ENCODE data around the gene CITED4.

CITED4 gene

GRCh38 chr1:40817791-40818263 lies 44.3 kb downstream of the CITED4 start:
- Histone ChIP-seq H3K4me3 (ENCODE audit: low read depth in 1 of 5, low read length in 5 of 5) (peak overlapping the region in 2 of 5 donors; percentile 59 to 66), H3K27me3 (ENCODE audit: control insufficient read depth in 5 of 5, insufficient read depth in 4 of 5, low read length in 5 of 5) (peaks cover 0 to 17% (median 11%) of the 10 kb centered on the region in 5 donors), H3K9me3 (ENCODE audit: control insufficient read depth in 5 of 5, low read length in 5 of 5) (no peaks in the 10 kb centered on the region), H3K36me3 (ENCODE audit: control insufficient read depth in 5 of 5, insufficient read depth in 5 of 5, low read length in 5 of 5) (no peaks in the 10 kb centered on the region), H3K27ac (ENCODE audit: low read depth, low read length) (no peak overlapping the region), H3K9ac (ENCODE audit: low read length in 5 of 5) (no peak overlapping the region), H3K4me1 (ENCODE audit: control insufficient read depth in 5 of 5, insufficient read depth in 5 of 5, low read length in 5 of 5) (peaks cover 0 to 11% (median 9%) of the 10 kb centered on the region in 5 donors)

- H3K4me3 ChIP-seq (ENCODE audit: low read depth in 1 of 5, low read length in 5 of 5): no peak overlapping the region
- H3K27me3 ChIP-seq (ENCODE audit: control insufficient read depth in 5 of 5, insufficient read depth in 4 of 5, low read length in 5 of 5): peaks cover 0 to 17% (median 11%) of the 10 kb centered on the region in 5 donors
- H3K27ac ChIP-seq (ENCODE audit: low read depth, low read length): no peak overlapping the region
- no peaks in the 10 kb centered on the region for H3K36me3 ChIP-seq (ENCODE audit: control insufficient read depth in 5 of 5, insufficient read depth in 5 of 5, low read length in 5 of 5)
- peaks cover 0 to 11% (median 9%) of the 10 kb centered on the region in 5 donors for H3K4me1 ChIP-seq (ENCODE audit: control insufficient read depth in 5 of 5, insufficient read depth in 5 of 5, low read length in 5 of 5)
- no peak overlapping the region for H3K9ac ChIP-seq (ENCODE audit: low read length in 5 of 5)
- no peaks in the 10 kb centered on the region for H3K9me3 ChIP-seq (ENCODE audit: control insufficient read depth in 5 of 5, low read length in 5 of 5)
Observed at GRCh38 chr1:40815420-40815819, 46.7 kb downstream of the CITED4 start.
